C4-2B (cell line): Measurements from ENCODE around the gene UBTD2.

Source experiments
- H3K27ac ChIP-seq: fragments of 450-650 bp; 2 replicates; pipeline ENCODE4 v1.5.1; 2017
- ZFX ChIP-seq: fragments of 450-650 bp; IDR thresholded peaks from 2 replicates; pipeline ENCODE4 v1.6.1; 2017
- TF ChIP-seq, protein P1 (sequence below): fragments of 450-650 bp; conservative IDR thresholded peaks from 2 replicates; pipeline ENCODE4 v1.5.1; 2017; ENCODE audit warnings: mild to moderate bottlenecking

The UBTD2 gene

DNA sequence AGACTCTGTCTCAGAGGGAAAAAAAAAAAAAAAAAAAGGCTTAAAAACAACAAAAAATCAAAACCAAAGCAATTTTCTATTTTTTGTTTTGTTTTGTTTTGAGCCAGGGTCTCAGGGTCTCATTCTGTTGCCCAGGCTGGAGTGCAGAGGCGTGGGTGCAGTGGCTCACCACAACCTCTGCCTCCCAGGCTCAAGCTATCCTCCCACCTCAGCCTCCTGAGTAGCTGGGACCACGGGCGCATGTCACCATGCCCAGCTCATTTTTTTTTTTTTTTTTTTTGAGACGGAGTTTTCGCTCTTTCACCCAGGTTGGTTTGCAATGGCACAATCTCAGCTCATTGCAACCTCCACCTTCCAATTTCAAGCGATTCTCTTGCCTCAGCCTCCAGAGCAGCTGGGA lies 101.3 kb downstream of the UBTD2 start:
- TF ChIP-seq ZFX = no peak
- TF ChIP-seq, protein P1, sequence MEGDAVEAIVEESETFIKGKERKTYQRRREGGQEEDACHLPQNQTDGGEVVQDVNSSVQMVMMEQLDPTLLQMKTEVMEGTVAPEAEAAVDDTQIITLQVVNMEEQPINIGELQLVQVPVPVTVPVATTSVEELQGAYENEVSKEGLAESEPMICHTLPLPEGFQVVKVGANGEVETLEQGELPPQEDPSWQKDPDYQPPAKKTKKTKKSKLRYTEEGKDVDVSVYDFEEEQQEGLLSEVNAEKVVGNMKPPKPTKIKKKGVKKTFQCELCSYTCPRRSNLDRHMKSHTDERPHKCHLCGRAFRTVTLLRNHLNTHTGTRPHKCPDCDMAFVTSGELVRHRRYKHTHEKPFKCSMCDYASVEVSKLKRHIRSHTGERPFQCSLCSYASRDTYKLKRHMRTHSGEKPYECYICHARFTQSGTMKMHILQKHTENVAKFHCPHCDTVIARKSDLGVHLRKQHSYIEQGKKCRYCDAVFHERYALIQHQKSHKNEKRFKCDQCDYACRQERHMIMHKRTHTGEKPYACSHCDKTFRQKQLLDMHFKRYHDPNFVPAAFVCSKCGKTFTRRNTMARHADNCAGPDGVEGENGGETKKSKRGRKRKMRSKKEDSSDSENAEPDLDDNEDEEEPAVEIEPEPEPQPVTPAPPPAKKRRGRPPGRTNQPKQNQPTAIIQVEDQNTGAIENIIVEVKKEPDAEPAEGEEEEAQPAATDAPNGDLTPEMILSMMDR = no peak
- H3K27ac ChIP-seq = no peak overlapping the region

DNA sequence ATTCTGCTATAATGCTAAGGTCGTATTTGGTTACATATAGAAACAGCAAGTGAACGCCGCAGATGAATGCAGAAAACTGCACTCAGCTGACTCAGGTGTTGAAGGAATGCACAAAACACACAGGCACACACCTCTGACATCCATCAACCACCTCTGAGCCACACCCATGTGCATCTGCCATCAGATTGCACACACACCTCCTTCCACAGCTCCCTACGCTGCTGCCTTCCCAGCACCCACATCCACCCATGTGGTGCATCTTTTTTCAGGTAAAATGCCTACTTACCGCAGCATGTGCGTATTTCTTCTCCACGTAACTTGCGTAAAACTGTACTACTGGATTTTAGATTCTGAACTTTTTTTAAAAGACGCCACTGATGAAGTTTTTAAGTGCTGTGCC lies 102.6 kb downstream of the UBTD2 start:
- TF ChIP-seq, protein P1 = no peak
- no peak for TF ChIP-seq ZFX
- H3K27ac ChIP-seq = no peak overlapping the region

DNA sequence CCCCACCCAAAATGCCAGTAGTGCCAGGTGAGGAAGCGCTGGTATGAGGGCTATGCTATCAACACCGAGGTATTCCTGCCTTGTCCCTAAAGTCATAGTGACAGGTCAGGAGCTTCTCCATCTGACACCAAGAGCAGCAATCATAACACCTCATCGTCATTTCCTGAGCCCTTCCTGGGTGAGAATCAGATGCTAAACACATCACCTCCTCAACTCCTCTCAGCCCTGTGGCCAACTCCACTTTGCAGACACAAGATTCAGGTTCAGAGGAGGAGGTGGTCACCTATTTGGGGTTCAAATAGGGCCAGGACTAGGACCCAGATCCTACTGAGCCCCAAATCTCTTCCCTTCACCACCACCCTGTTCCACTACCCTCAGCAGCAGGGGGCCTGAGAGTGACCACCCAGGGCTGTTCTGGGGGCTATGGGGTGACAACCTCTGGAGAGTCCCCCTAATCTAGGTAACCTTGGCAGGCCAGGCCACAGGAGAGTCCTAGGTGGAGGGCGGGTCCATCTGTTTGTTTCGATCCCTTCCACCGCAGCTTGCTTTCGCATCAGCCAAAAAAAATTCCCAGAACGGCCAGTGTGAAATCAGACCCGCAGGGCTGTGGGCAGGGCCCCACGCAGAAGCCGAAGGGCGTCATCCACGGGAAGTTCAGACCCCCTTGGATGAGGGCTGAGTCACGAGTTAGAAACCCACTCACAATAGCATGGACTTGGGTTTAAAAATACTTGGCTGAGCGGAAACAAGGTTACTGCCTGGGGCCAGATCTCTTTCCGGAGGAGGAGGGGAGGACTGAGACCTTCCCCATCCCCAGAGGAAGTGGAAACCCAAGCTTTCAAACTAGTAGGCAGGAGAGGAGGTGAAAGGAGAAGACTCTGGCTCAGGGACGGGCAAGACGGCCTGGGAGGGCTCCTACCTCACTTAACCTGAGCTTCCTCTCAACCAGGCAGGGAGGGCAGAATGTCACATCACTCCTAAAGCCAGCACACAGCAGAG lies 104.3 kb downstream of the UBTD2 start:
- no peak overlapping the region for H3K27ac ChIP-seq
- TF ChIP-seq, protein P1 = no peak
- no peak for TF ChIP-seq ZFX

DNA sequence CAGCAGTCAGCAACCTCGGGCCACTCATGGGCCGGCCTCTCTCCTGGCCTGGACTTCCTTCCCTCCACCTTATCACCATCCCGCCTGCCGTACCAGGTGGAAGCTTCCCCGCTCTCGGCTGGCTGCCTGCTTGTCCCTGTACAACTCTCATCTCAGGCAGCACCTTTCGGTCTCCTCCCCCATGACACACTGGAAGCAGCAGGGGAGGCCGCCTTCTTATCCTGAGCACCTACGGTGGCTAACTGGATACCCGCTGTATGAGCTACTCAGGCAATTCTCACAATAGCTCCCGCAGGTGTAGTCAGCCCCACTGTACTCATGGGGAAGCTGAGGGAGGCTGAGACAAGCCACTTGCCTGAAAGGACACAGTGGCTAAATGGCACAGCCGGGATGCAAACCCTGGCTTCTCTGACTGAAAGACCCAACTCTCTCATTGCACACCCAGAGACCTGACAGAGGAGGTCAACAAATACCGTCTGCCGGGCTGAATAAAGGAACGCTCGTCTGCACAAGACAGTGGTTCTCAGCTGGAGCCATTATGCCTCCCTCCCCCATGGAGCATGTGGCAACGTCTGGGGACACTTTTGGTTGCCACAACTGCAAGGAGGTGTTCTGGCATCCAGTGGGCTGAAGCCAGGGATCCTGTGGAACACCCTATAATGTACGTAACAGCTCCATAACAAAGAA lies 105.1 kb downstream of the UBTD2 start:
- TF ChIP-seq ZFX = no peak
- TF ChIP-seq, protein P1 = no peak
- H3K27ac ChIP-seq = no peak overlapping the region

DNA sequence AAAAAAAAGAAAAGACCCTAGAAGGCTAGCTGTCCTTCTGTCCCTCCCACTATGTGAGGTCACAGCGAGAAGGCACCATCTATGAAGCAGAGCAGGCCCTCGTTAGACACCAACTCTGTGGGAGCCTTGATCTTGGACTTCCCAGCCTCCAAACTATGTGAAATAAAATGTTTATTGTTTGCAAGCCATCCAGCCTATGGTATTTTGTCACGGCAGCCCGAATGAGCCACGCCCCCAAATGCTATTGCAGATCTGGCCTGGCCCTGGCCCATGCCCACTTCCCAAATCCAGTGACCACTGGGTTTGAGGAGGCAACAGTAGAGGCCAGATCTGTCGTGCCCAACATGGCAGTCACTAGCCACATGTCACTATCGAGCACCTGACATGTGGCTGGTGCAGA lies 106.4 kb downstream of the UBTD2 start:
- no peak for TF ChIP-seq ZFX
- TF ChIP-seq, protein P1 = no peak
- H3K27ac ChIP-seq = no peak overlapping the region

DNA sequence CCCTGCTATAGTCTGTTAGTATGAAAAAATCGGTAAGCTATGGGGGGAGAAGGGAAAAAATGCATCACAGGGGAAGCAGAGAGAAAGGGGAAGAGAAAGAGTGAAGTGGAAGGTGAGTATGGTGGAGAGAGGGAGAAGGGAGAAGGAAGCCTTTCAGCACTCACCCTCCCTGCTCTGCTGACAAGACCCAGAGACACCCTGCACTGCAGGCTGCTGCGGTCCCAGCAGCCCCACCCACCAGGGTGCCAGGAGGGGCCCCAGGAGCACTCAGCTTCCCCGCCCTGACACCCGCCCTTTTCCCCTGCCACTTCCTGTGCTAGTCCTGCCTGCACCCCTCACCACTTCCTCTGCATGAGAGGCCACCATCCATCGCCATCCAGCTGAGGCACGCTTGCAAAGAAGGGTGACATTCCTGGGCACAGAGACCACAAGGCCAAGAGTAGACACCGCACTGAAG lies 108.3 kb downstream of the UBTD2 start:
- no peak for TF ChIP-seq ZFX
- TF ChIP-seq, protein P1 = no peak
- no peak overlapping the region for H3K27ac ChIP-seq

DNA sequence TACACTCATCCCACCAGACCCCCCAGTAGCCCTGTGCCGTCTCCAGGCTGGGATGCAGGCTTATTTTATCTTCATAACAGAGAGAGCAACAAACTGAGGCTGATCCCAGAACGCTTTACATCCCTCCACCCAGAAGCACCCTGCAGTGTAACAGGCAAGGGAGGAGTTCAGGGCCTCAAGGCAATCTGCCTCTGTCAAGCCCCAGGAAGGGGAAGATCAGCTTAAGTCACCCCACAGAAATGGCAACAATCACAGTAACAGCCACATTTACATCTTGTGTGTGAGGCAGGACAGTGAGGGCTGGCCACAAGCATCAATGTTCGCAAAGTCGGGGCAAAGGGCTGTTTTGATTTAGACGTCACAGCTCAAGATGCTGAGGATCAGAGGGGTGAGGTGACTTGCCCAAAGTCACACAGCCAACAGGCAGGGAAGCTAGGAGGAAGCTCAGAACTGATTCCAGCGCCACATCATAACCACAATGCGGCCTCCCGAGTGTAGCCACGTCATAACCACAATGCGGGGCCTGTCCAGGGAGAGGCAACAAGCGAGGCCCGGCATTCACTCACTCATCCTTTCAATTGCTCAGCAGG lies 109.9 kb downstream of the UBTD2 start:
- TF ChIP-seq, protein P1 = no peak
- TF ChIP-seq ZFX = no peak

More for the DNA sequence above, 109.9 kb downstream of the UBTD2 start:
- no peak overlapping the region for H3K27ac ChIP-seq
